MCF 10A (cell line): Measurements from ENCODE around the gene ZBTB7C. TPM values are rescaled to one million over a fixed set of nuclear protein-coding genes. Genes with fewer than 3 reads are reported as not detected.

Experiments
- BruUV-seq: library from RNA; stranded (reverse); fragments of 400-500 nt; replicated peaks from 2 replicates; lab custom pipeline; 2021; lab: Mats Ljungman, UMichigan
- CTCF ChIA-PET: fragments of 300-600 bp; sonication (Branson Sonifier 250); formaldehyde crosslinking; extraction: SDS; loops from one replicate; lab custom pipeline; 2021; ENCODE audit warnings: antibody characterized with exemption, inconsistent platforms; lab: Yijun Ruan, JAX
- POLR2A ChIA-PET: fragments of 300-600, 350-650 bp; sonication (Branson Sonifier 250); formaldehyde crosslinking; extraction: SDS; loops from one replicate; lab custom pipeline; 2020; ENCODE audit warnings: antibody characterized with exemption, inconsistent platforms; lab: Yijun Ruan, JAX
- DNase-seq: peaks from one replicate; pipeline ENCODE4 v3.0.0-alpha.2; 2018; ENCODE audit not compliant: unreplicated experiment
- H3K27ac Mint-ChIP-seq: one replicate; pipeline ENCODE4 v1.8.0; 2022; ENCODE audit warnings: mild to moderate bottlenecking, low read depth, mixed read lengths; ENCODE audit not compliant: unreplicated experiment
- H3K27me3 Mint-ChIP-seq: one replicate; pipeline ENCODE4 v1.8.0; 2022; ENCODE audit warnings: mixed read lengths; ENCODE audit not compliant: insufficient read depth, unreplicated experiment
- H3K36me3 Mint-ChIP-seq: one replicate; pipeline ENCODE4 v1.8.0; 2022; ENCODE audit warnings: mild to moderate bottlenecking, moderate library complexity, mixed read lengths; ENCODE audit not compliant: insufficient read depth, unreplicated experiment
- H3K4me1 Mint-ChIP-seq: one replicate; pipeline ENCODE4 v1.8.0; 2022; ENCODE audit warnings: mixed read lengths; ENCODE audit not compliant: insufficient read depth, unreplicated experiment
- H3K4me3 Mint-ChIP-seq: one replicate; pipeline ENCODE4 v1.8.0; 2022; ENCODE audit warnings: mild to moderate bottlenecking, moderate library complexity, mixed read lengths; ENCODE audit not compliant: unreplicated experiment
- H3K9me3 Mint-ChIP-seq: one replicate; pipeline ENCODE4 v1.8.0; 2022; ENCODE audit warnings: mixed read lengths; ENCODE audit not compliant: unreplicated experiment
- CTCF ChIP-seq: fragments of 200-600 bp; IDR thresholded peaks from one replicate; pipeline ENCODE4 v1.8.0; 2022; ENCODE audit warnings: antibody characterized with exemption, mild to moderate bottlenecking; ENCODE audit not compliant: unreplicated experiment
- intact Hi-C: fragments of 100-400 bp; cut with micrococcal nuclease; formaldehyde crosslinking; loops from 2 replicates; pipeline ENCODE4 v1.14.1; 2022
- total RNA-seq: library from RNA; stranded (reverse); gene quantifications from 2 replicates; pipeline ENCODE4 v1.2.3, GENCODE V29; 2022

ZBTB7C gene
- total RNA-seq, 1 experiment from 2014 or later: 0.42 TPM

- no peaks in the 10 kb centered on the region for H3K9me3 Mint-ChIP-seq
- CTCF ChIA-PET: interaction anchor here (0.6 to 16.0 kb wide), 11 partner anchors 8 to 411 kb away, joined by 3 to 264 read pairs (median 5); no protein-coding TSS in a partner anchor
- DNase-seq: no peak
- H3K4me3 Mint-ChIP-seq: no peak overlapping the region
- H3K27ac Mint-ChIP-seq: peak overlapping the region; percentile 35
- TF ChIP-seq CTCF: no peak
- H3K27me3 Mint-ChIP-seq: no peaks in the 10 kb centered on the region
- intact Hi-C loops: loop anchor here (5.0 to 10.0 kb wide), 3 partner anchors 71 to 143 kb away; no protein-coding TSS in a partner anchor
- peaks cover 14% of the 10 kb centered on the region for H3K4me1 Mint-ChIP-seq
- H3K36me3 Mint-ChIP-seq: no peaks in the 10 kb centered on the region
- BruUV-seq: no TSS peak
- POLR2A ChIA-PET: interaction anchor here (0.5 to 0.7 kb wide), 2 partner anchors 85 to 394 kb away, joined by 3 read pairs; no protein-coding TSS in a partner anchor
These were observed 375.2 kb downstream of the ZBTB7C start for GRCh38 chr18:48033790-48034650.

- Mint-ChIP-seq H3K27ac (peak overlapping the region; percentile 35), H3K27me3 (no peaks in the 10 kb centered on the region), H3K9me3 (no peaks in the 10 kb centered on the region), H3K4me3 (no peak overlapping the region), H3K4me1 (peaks cover 23% of the 10 kb centered on the region), H3K36me3 (no peaks in the 10 kb centered on the region)
- POLR2A ChIA-PET: interaction anchor here (0.5 kb wide), 1 partner anchor 395 kb away, joined by 3 read pairs; no protein-coding TSS in a partner anchor
- no peak for DNase-seq
- CTCF ChIA-PET: interaction anchor here (0.6 to 16.0 kb wide), 13 partner anchors 9 to 423 kb away, joined by 3 to 264 read pairs (median 5); no protein-coding TSS in a partner anchor
- no peak for TF ChIP-seq CTCF
- no TSS peak for BruUV-seq
- intact Hi-C loops: loop anchor here (5.0 to 10.0 kb wide), 3 partner anchors 72 to 144 kb away; no protein-coding TSS in a partner anchor
These were observed 376.1 kb downstream of the ZBTB7C start for GRCh38 chr18:48032876-48033789.

- H3K27ac Mint-ChIP-seq: no peak overlapping the region
- no peak overlapping the region for H3K4me3 Mint-ChIP-seq
- intact Hi-C loops: loop anchor here (1.0 to 10.0 kb wide), 6 partner anchors 73 to 415 kb away; no protein-coding TSS in a partner anchor
- POLR2A ChIA-PET: interaction anchor here (1.0 kb wide), 1 partner anchor 87 kb away, joined by 3 read pairs; no protein-coding TSS in a partner anchor
- DNase-seq: no peak
- no peaks in the 10 kb centered on the region for H3K27me3 Mint-ChIP-seq
- TF ChIP-seq CTCF: no peak
- BruUV-seq: no TSS peak
- H3K4me1 Mint-ChIP-seq: peaks cover 32% of the 10 kb centered on the region
- H3K36me3 Mint-ChIP-seq: no peaks in the 10 kb centered on the region
- no peaks in the 10 kb centered on the region for H3K9me3 Mint-ChIP-seq
- CTCF ChIA-PET: interaction anchor here (0.6 to 16.0 kb wide), 15 partner anchors 9 to 439 kb away, joined by 3 to 264 read pairs (median 5); no protein-coding TSS in a partner anchor
These were observed 377.5 kb downstream of the ZBTB7C start for GRCh38 chr18:48031641-48032040.
